Testis (tissue), 2 donors: Measurements from ENCODE around the gene SNN.

Source experiments
- CTCF ChIP-seq, 3 experiments: fragments of 450-650 bp in 2 of 3; fragments of 200-600 bp in 1 of 3; sonication (generic) in 1 of 3; IDR thresholded peaks; one replicate each; pipeline ENCODE4 v1.5.1; 2016 to 2019; ENCODE audit warnings: antibody characterized with exemption in 3 of 3, mild to moderate bottlenecking in 2 of 3, moderate library complexity in 1 of 3
- POLR2A ChIP-seq: fragments of 450-650 bp; IDR thresholded peaks from one replicate; pipeline ENCODE4 v1.6.1; 2017; ENCODE audit warnings: antibody characterized with exemption, mild to moderate bottlenecking, moderate library complexity

DNA sequence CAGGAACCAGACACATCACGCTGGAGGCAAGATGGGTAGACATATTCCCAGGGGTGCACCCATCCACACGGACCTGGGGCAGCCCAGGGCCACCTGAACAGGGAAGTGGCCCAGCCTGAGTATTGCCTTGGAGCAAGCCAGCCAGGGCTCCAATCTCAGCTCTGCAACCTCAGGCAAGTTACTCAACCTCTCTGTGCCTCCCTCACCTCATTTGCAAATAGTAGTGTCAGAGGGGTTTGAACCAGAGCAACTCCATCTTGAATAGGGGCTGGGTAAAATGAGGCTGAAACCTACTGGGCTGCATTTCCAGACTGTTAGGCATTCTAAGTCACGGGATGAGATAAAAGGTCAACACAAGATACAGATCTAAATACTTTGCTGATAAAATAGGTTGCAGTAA is 35.1 kb upstream of the SNN start:
- TF ChIP-seq POLR2A (no peak), CTCF (IDR thresholded peaks at IDR 0.05) (no peak)
